Left lung (tissue), 10 donors: Measurements from ENCODE around the gene TNFRSF18. TPM values are rescaled to one million over a fixed set of nuclear protein-coding genes. Genes with fewer than 3 reads are reported as not detected.
"Not testable (repeated sequence)": the region's sequence is repeated elsewhere in the genome, so short reads cannot be mapped to it uniquely, and the experiment has no call there.

Experiments
- ATAC-seq: fragments of 200-7000 bp; cut with Tn5 transposase; one replicate; pipeline ENCODE4 v1.9.1; 2020; ENCODE audit warnings: moderate library complexity
- DNase-seq, 4 donors: peaks; one replicate each; pipeline ENCODE4 v3.0.0-alpha.2; 2013 to 2020
- H3K27ac ChIP-seq, 2 donors: fragments of 200-600 bp; sonication (generic) in 1 of 2; one replicate each; pipeline versions ENCODE4 v1.5.0 to v1.8.0; 2020 to 2021
- H3K27me3 ChIP-seq, 2 donors: fragments of 200-600 bp; sonication (generic) in 1 of 2; one replicate each; pipeline versions ENCODE4 v1.5.0 to v1.8.0; 2020 to 2021
- H3K36me3 ChIP-seq, 2 donors: fragments of 200-600 bp; sonication (generic) in 1 of 2; one replicate each; pipeline versions ENCODE4 v1.5.0 to v1.8.0; 2020 to 2021
- H3K4me1 ChIP-seq, 2 donors: fragments of 200-600 bp; one replicate each; pipeline ENCODE4 v1.8.0; 2021
- H3K4me3 ChIP-seq, 2 donors: fragments of 200-600 bp; sonication (generic) in 1 of 2; one replicate each; pipeline versions ENCODE4 v1.5.0 to v1.8.0; 2020 to 2021; ENCODE audit warnings: mild to moderate bottlenecking in 1 of 2
- H3K9me3 ChIP-seq, 2 donors: fragments of 200-600 bp; sonication (generic) in 1 of 2; one replicate each; pipeline versions ENCODE4 v1.5.0 to v1.8.0; 2020 to 2021
- CTCF ChIP-seq, 2 donors: fragments of 200-600 bp; sonication (generic) in 1 of 2; IDR thresholded peaks; one replicate each; pipeline versions ENCODE4 v1.5.0 to v1.8.0; 2021; ENCODE audit warnings: antibody characterized with exemption in 2 of 2
- intact Hi-C, 2 donors: fragments of 100-400 bp; cut with DNase I; formaldehyde crosslinking; loops; one replicate each; pipeline versions ENCODE4 v1.11.2 to v1.14.2; 2022
- polyA plus RNA-seq, 6 donors: library from polyadenylated mRNA; unstranded; fragments of 120-200 nt; gene quantifications; one replicate each; pipeline ENCODE4 v1.2.1, GENCODE V29; 2013; ENCODE audit not compliant: insufficient read length in 6 of 6
- total RNA-seq, 2 donors: library from RNA; stranded (reverse); fragmentation: NEBNext Ultra II Directional; extraction: Animal tissue kit (Norgen Biotek cat#: 25700); gene quantifications; one replicate each; pipeline ENCODE4 v1.2.1, GENCODE V29; 2021
- donor health status: DM: no; HTN: yes; CAD: no.
- donor health status: DM: no; HTN: no; CAD: no.

The TNFRSF18 gene
- total and polyA plus RNA-seq, 8 donors: 0.38 to 1.3 (median 0.62) TPM

GRCh38 chr1:1253972-1254666 is 47.7 kb upstream of the TNFRSF18 start:
- H3K36me3 ChIP-seq: peaks cover 0 to 61% of the 10 kb centered on the region in 2 donors
- H3K4me1 ChIP-seq: no peaks in the 10 kb centered on the region
- H3K9me3 ChIP-seq: no peaks in the 10 kb centered on the region
- intact Hi-C loops: no loop called here
- no peak overlapping the region for H3K4me3 ChIP-seq
- no peak overlapping the region for H3K27ac ChIP-seq
- DNase-seq (no peak), ATAC-seq (no peak)
- H3K27me3 ChIP-seq: no peaks in the 10 kb centered on the region
- no peak for TF ChIP-seq CTCF (IDR thresholded peaks at IDR 0.05)

DNA sequence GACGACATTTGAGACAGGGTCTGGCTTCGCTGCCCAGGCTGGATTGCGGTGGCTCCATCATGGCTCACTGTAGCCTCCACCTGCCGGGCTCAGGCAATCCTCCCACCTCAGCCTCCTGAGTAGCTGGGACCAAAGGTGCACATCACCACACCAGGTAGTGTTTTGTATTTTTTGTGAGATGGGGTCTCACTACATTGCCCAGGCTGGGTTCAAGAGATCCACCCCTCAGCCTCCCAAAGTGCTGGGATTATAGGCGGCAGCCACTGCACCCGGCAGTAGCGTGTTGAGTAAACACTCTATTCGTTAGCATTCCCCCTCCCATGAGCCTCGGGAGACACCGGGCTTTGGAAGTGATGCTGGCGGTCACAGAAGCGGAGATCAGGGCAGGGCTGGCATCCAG is 46.9 kb upstream of the TNFRSF18 start:
- ATAC-seq (no peak), DNase-seq (no peak)
- H3K27me3 ChIP-seq: peaks cover 0 to 3% of the 10 kb centered on the region in 2 donors
- no peaks in the 10 kb centered on the region for H3K4me1 ChIP-seq
- H3K36me3 ChIP-seq: peaks cover 0 to 55% of the 10 kb centered on the region in 2 donors
- H3K27ac ChIP-seq: no peak overlapping the region
- no peaks in the 10 kb centered on the region for H3K9me3 ChIP-seq
- no peak for TF ChIP-seq CTCF (IDR thresholded peaks at IDR 0.05)
- H3K4me3 ChIP-seq: no peak overlapping the region
- intact Hi-C loops: no loop called here

DNA sequence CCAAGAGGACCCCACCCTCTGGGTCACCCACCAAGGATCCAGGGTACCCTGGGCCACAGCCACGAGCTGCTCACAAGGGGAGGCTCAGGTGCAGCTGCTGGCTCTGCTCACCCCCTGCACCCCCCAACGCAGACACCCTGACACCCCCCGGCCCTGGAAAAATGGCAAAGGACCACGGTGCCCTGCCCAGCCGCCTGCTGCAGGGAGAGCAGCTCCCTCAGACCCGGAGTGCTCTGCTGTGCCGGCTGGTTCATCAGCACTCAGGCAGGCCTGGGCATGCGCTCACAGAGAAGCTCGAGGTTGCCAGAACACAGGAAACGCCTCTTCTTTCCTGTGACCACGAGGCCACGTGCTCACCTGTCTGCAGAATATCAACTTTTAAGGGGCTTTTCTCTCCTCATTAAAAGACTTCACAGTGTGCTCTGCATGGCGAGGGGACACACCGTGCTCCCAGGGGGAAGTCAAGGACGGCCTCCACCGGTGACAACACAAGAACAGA is 44.4 kb upstream of the TNFRSF18 start:
- no peaks in the 10 kb centered on the region for H3K9me3 ChIP-seq
- no peak for DNase-seq
- intact Hi-C loops: no loop called here
- H3K27ac ChIP-seq: no peak overlapping the region
- peak; percentile 32 for ATAC-seq
- peaks cover 12 to 28% of the 10 kb centered on the region in 2 donors for H3K27me3 ChIP-seq
- H3K4me1 ChIP-seq: peaks cover 0 to 11% of the 10 kb centered on the region in 2 donors
- TF ChIP-seq CTCF (IDR thresholded peaks at IDR 0.05): no peak
- peaks cover 0 to 42% of the 10 kb centered on the region in 2 donors for H3K36me3 ChIP-seq
- no peak overlapping the region for H3K4me3 ChIP-seq

DNA sequence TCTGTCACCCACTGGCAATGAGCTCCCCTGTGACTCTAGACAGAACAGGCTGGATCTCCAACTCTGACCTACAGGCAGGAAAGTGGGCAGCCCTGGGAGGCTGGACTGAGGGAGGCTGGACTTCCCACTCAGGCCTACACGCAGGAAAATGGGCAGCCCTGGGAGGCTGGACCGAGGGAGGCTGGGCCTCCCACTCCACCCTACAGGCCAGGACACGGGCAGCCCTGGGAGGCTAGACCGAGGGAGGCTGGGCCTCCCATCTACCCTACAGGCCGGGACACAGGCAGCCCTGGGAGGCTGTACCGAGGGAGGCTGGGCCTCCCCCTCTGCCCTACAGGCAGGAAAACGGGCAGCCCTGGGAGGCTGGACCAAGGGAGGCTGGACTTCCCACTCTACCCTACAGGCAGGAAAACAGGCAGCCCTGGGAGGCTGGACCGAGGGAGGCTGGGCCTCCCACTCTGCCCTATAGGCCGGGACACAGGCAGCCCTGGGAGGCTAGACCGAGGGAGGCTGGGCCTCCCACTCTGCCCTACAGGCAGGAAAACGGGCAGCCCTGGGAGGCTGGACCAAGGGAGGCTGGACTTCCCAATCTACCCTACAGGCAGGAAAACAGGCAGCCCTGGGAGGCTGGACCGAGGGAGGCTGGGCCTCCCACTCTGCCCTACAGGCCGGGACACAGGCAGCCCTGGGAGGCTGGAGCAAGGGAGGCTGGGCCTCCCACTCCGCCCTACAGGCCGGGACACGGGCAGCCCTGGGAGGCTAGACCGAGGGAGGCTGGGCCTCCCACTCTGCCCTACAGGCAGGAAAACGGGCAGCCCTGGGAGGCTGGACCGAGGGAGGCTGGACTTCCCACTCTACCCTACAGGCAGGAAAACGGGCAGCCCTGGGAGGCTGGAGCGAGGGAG is 41.9 kb upstream of the TNFRSF18 start:
- not testable (repeated sequence) for ATAC-seq
- intact Hi-C loops: loop anchor here in 1 of 2 donors (10.0 kb wide), 1 partner anchor 123 kb away; no protein-coding TSS in a partner anchor

DNA sequence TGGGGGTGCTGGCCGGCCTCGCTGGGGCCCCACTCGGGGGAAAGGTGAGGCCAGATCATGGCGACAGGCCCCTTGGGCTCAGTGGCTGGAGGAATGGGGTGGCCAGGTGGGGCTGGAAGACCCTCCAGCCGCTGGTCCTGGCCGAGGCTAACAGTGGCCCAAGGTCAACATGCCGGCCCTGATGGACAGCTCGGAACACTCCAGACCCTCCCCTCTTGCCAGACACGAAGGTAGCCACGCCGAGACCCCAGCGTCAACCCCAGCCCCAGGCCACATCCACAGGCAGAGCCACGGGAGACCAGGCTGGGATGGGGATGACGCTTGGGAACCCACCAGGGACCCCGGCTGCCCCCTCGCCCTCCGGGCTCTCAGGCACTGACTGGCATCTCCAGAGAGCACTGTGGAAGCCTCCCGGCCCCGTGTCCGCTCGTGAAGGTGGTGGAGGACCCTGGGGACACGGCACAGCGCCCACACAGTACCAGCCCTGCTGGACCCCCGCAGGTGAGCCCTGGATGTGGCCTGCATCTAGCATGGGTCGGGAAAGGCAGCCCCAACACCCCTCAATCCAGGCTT is 41.0 kb upstream of the TNFRSF18 start:
- H3K36me3 ChIP-seq: peaks cover 0 to 8% of the 10 kb centered on the region in 2 donors
- no peaks in the 10 kb centered on the region for H3K9me3 ChIP-seq
- no peak overlapping the region for H3K4me3 ChIP-seq
- no peak for TF ChIP-seq CTCF (IDR thresholded peaks at IDR 0.05)
- no peak overlapping the region for H3K27ac ChIP-seq
- intact Hi-C loops: loop anchor here in 1 of 2 donors (10.0 kb wide), 1 partner anchor 123 kb away; no protein-coding TSS in a partner anchor
- DNase-seq (no peak), ATAC-seq (no peak)
- H3K4me1 ChIP-seq: peaks cover 0 to 11% of the 10 kb centered on the region in 2 donors
- peaks cover 16 to 51% of the 10 kb centered on the region in 2 donors for H3K27me3 ChIP-seq

More for the DNA sequence above, 41.9 kb upstream of the TNFRSF18 start:
- not testable (repeated sequence) for H3K9me3 ChIP-seq, H3K4me3 ChIP-seq, H3K27ac ChIP-seq, DNase-seq
- Histone ChIP-seq H3K27me3 (peaks cover 16 to 48% of the 10 kb centered on the region in 2 donors), H3K4me1 (peaks cover 0 to 11% of the 10 kb centered on the region in 2 donors), H3K36me3 (peaks cover 0 to 16% of the 10 kb centered on the region in 2 donors)
